GDM1 (cell line): ENCODE measurements around the gene PAX5.

Source experiments
- DNase-seq: peaks from one replicate; lab custom pipeline; 2025; lab: John Stamatoyannopoulos, UW

PAX5 gene

DNA sequence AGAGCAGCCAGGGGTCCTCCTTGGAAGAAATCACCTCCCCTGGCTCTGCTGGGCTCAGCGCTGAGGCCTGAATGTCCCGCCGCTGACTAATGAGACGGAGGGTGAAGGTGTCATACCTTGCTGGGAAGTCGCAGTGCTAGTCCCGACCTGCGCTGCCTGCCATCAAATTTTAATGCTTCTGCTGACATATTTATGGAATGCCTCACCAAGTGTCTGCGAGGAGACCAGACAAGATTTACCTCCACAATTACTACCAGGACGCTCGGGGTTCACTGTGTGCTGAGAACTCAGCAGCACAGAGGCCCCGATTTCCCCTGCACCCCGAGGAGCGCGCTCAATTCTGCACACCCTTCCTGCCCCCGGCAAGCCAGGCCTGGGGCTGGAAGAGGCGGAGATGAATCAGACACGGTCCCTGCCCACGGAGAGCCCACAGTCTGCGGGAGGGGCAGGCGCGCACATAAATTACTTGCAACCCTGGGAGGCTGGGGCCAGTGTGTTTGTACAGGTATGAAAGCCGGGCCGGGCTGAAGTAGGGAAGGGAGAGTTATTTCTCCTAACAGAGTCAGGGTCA is 175.2 kb downstream of the PAX5 start:
- DNase-seq: no peak

DNA sequence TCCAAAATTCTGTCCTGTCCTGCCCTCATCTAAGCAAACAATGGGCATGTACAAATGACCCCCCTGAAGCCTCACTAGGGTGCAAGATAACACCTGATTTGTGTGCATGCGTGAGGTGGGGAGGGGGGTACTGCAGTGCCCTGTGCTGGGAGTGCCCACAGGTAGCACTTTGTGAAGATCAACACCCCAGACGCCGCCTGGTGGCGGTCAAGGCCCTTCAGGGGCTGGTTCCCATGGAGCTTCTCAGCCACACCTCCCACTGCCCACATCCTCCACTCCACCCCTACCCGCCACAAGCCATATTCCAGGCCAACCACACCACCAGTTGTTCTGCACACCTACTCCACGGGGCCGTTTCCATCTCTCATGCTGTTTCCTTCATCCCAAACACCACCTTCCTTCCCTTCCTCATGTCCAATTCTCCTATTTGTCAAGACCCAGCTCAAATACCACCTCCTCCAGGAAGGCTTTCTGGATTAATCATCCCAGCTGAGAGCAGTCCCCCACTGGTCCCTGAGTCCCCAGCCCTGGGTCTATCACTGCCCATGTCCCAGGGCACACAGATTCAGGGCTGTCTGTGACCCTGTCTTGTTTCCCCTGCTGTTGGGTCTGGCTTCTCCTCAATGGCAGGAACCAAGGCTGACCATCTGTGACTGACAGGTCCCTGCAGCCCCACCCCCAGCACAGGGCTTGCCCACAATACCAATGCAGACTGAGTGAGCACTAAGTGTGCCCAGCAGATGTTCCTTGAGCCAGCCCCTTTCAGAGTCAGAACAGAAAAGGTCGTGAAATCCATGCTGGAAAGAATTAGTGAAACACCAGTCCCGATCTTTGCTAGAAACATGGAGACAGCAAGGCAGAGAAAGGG is 178.4 kb downstream of the PAX5 start:
- no peak for DNase-seq

DNA sequence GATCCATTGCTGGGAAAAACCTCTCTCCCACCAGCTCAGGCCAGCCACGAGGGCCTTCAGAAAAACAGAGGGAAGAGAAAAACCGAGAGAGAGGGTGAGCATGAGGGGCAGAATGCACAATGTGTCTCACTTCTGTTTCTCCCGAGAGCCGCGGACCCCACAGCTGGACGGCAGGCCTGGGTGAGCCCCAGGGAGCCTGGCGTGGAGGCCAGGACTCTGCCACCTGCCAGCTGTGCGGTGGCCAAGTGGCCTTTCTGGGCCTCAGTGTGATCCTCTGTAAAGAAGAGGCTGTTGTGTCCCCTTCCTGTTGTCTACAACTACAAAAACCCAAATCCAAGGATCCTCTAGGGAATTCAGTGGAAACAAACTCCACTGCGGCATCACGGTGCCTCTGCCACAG is 179.3 kb downstream of the PAX5 start:
- DNase-seq: no peak

DNA sequence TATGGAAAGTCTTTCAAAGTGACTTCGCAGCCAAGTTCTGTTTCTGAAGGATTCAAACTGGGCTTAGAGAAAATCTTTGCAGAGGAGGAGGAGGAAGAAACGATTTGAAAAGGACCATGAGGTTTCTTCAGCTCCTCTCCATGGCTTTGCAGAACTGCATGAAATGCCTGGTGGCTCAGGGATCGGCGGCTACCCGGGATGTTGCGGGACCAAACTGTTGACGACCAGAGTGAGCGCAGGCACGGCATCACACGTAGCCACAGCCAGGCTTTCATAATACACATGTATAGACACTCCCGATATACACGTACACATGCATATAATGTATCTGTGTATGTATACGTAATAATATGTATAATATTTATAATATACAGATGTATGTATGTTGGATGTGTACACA is 180.0 kb downstream of the PAX5 start:
- no peak for DNase-seq

DNA sequence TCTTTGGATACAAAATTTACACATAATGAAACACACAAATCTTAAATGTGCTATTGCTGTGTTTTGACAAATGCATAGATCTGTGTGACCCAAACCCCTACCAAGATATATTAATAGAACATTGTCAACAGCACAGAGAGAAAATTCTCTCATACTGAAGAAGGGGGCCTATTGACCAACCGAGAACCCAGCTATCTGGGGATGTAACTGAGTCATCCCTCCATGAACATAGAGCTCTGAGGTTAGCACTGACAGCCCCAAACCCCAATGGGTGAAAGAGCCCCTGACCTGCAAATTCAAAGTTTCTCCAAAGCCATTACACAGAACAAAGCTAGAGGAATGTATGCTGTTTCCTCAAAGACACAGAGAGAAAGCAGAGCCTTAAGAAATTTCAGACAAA is 180.8 kb downstream of the PAX5 start:
- no peak for DNase-seq

DNA sequence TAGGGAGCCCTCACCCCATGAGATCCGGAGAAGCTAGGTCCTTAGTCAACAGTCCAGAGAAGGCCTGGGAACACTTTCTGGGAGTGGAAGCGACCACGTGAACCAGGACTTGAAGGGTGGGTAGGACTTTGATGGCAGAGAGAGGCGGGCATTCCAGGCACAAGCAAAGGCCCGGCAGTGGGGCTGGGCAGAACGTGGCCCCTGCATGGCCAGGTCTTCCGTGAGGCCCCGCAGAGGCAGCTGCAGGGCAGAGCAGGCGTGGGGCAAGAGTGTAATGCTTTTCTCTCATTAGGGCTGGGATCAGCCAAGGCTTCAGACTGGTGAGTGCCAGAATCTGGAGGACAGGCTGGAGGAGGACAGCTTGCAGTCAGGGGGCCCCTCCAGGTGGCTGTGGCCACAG is 184.1 kb downstream of the PAX5 start:
- no peak for DNase-seq

DNA sequence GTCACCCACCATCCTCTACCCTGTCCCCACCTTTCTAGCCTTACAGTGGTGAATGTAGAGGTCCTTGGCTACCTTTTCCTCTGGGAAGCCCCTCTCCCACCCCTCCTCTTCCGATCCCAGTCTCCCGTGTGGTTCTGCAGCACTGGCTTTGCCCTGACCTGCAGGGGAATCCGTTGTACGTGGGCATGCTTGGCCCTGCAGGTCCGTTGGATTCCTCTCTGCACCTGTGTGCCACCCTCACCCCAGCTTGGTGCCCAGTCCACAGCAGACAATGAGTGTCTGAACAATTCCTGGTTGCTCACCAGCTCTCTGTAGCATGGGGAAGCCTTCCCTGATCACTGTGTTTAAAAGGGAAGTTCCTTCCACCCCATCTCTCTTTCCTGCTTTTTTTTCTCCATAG is 185.1 kb downstream of the PAX5 start:
- no peak for DNase-seq

DNA sequence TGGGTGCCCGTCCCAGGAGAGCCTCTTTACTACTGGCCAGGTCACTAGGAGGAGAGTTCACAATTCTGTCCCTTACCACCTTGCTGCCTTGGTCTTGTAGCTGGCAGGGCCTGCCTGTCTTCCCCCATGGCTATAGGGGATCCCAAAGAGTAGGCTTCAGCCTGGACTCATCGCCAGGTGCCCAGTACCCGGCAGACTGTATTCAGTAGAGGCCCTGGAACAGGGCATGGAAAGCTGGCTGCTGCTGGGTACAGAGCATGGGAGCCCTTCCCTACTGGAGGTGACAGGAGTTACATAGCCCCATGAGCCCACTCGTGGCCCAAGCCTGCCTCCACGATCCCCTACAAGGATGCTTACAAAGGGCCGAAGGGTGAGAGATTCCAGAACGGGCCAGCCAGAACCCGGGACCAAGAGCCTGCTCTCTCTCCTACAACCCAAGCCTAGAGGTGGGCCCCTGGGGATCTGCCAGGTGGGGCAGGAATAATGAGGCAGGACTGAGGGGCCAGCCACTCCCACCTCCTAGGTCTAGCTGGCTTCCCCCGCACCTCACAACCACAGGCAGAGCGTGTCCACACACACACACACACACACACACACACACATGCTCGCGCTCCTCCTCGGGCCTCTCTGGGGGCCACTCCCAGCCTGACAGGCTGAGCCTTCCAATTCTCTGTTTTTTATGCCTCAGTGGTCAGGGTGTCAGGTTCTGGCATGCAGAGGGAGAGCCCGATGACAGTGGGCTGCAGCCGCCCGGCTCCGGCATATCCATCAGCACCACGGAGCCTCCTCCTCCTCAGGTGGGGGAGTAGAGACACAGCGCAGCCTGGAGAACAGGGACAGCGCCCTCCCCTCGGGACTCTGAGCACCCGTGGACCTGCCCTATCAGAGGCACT is 186.0 kb downstream of the PAX5 start:
- no peak for DNase-seq

DNA sequence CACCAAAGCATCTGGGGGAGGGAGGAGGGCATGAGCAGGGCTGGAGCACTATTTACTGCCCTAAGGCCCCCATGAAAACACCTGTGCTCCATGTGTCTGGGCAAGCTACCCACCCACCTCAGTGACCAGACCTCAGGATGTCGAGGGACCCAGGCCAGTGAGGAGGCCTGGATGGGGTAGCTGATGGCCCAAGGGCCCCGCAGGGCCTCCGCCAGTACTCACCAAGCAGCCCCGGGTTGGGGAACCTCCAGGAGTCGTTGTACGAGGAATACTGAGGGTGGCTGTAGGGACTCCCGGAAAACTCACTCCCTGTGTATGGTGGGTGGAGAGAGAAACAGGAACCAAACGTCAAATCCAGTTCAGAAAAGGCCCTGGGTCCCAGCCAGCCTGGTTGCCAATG is 187.4 kb downstream of the PAX5 start:
- no peak for DNase-seq

DNA sequence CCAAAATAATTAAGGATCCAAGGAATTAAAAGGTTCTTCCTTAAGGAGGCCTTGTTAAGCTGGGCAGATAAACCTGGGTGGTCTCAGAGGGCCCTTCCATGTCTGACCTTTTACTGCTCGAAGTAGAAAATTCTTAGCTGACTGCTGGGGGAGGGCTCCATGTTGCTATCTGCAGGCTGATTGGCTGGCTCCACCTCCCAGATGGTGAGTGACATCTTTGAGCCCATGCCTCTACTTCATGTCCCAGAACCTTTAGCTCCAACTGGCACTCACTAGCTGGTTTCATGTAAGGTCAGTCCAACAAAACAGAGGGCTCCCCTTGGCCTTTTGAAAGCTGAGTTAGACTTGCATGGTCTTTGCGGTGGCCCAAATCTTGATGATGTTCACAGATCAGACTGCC is 188.2 kb downstream of the PAX5 start:
- no peak for DNase-seq

DNA sequence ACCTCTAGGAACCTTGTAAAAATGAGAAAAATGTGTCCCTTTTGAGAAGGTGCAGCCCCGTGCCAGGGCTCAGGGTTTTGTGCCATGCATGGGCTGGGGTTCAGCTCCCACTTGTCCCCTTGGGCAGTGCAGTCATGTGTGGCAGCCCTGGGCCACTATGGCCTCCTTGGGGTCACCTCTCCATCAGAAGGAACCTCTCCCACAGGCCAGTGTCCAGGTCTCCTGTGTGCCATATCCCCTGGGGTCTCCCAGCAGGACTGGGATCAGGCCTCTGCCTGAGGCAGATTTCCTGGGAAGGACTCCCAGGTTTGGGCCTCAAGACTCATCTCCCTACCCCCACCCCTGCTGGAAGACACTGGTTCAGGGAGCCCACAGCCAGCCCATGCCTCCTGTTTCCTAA is 189.1 kb downstream of the PAX5 start:
- DNase-seq: no peak

DNA sequence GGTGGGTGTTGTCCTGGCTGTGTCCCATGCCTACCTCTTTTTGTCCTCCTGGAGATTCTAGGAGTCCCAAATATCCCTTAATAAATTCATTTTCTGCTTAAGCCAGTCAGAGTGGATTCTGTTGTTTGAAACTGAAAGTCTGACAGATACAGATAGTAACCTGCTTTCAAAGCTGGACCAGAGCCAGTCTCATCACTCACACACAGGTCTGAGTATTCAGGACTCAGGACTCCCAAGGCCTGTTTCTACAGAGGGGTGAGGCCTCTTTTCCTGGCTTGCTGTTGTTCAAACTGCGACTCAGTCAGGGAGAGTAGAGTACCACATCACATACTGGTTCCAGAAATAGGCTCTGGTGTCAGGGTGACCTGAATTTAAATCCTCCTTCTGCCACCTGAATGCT is 190.1 kb downstream of the PAX5 start:
- DNase-seq: no peak

DNA sequence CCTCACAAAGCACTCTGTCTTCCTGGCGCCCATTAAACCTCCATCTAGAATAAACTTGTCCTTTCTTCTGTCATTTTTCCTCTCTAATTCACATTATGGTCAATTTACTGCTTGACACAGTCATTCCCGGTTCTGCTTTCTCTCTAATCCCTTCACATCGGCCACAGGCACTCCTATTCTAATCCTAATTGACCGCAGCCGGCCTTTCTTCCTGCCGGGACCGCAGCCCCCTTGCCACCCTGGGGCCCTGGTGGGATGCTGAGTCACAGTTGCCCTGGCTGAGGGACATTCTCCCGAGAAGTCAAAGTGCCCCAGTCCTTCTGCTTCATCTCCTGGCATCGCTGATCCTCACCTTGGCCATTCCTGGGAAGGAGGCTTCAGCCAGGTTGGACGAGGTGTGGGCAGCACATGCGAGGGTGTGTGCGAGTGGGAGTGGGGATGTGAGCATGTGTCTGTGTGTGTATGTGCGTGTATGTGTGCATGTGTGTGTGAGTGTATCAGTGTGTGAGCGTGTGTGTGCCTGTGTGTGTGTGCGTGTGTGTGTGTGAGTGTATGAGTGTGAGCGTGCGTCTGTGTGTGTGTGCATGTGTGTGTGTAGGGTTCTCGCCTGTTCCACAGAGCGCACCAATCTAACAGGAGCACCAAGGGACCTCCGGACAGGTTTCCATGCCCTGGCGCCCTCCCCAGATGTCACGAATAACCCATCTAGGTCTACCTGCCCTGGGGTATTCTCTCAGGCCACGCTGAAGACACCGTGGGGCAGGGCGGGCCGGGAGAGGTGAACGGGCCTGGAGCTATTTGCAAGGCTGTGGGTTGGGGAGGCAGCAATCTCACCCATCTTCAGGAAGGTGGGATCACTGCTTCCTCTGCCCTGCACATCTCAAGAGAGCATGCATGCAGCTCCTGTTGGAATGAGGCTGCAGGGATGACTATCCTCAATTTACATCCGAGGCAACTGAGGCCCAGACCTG is 191.2 kb downstream of the PAX5 start:
- no peak for DNase-seq

DNA sequence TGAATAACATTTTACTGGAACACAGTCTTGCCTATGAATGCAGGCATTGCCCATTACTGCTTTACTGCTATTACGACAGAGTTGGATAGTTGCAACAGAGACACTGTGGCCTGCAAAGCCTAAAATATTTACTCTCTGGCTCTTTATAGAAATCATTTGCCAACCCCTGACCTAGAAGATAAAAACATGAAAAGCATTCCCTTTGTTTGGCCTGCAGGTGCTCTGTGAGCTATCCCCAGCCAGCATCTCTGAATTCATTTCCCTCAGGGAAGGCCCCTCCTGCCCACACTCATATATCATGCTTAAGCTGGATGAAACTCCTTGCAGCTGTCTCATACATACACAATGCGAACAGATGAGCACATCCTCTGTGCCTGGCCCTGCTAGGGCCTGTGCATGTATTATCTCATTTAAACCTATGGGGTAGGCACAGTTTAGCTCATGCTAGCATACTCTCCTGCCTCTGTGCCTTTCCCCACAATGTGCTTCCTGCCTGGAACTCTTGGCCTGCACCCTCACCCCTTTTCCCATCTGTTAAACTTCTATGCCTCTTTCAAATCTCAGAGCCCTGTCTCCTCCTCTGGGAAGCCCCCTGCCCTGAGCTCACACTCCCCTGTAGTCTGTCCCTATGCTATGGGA is 193.1 kb downstream of the PAX5 start:
- DNase-seq: no peak

DNA sequence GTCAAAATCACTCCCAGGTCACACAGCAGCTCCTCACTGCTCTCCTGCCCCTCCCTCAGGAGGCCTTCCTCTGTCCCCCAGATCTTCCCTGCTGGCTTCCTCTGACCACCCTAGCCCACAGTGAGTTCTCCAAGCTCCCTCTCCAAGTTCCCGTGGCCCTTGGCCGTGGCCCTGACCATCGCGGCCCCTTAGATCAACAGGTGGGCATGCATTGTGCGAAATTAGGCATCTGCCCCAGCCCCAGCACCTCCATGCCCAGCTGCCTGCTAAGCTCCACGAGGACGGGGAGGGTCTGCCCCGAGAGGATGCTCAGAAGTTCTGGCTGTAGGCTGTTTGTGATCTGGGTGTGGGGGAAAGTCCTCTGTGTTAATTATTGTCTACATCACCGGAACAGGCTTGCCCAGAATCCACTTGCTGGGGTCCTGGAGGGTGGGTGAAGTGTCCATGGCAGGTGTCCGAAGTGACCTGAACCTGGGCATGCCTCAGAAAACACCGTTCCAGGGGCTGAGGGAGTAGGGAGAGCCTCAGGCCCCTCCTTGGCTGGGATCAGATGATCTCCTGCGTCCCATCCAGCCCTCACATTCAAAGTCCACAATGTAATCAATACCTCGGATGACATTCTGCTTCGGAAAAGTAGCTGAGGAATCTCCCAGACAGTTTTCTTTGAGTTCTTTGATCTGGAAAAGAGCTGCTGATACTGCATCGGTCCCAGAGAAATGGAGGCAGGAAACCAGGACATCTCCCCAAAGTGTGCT is 194.8 kb downstream of the PAX5 start:
- no peak for DNase-seq

DNA sequence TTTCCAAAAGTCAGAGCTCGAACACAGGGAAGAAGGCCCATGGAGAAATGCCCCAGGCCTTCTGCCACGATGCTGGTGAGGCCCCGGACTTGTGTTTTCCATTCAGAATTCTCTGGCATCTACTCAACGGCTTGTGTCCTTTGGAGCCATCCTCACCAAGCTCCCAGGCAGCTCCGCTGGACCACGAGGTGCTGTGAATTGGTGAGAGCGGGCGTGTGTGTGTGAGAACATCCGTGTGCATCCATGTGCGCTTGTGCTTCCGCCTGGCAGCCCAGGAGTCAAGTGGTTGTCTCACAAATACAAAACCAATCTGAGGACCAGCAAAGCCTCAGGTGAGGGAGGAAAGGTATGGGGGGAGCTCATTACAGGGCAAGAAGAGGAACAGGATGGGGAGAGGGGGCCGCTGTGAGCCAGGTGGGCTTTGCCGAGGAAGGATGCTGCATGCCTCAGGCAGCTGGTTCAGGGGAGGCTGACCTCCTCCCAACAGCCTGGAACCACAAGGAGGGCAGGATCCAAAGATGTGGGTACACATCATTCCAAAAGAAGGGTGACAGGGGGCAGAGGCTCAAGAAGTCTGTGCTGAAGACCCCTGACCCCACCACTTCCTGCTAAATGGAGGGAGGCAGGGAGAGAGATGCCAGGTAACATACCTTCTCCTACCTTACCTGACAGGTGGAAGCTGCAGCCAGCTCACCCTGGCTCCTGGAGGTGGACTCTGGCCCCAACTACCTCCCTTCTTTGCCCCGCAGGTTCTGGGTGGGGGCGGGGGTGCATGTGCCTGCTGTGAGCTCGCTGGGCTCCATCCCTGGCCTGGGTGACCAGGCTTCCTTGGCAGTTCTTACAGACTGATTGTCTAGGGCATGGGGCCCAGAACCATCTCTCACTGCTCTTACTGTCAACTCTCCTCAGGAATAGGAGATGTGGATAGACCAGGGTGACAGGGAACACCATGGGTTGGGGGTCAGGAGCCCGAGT is 196.3 kb downstream of the PAX5 start:
- no peak for DNase-seq

DNA sequence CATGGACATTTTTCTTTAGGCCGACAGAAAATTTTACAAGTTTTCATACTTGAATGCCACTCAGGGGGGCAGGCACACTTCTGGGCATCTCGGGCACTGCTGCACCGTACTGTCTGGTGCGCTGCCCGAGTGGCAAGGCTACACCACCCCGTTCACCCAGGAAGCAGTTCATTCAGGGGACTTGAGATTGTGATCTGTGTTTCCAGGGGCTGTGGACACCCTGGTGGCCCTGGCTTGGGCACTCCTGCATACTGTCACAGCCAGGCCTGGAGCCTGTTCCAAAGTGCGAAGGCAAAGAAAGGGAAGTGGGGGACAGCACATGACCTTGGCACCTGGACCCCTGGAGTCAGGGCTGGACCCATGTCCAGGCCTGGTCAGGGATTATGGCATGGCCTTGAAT is 197.6 kb downstream of the PAX5 start:
- no peak for DNase-seq

DNA sequence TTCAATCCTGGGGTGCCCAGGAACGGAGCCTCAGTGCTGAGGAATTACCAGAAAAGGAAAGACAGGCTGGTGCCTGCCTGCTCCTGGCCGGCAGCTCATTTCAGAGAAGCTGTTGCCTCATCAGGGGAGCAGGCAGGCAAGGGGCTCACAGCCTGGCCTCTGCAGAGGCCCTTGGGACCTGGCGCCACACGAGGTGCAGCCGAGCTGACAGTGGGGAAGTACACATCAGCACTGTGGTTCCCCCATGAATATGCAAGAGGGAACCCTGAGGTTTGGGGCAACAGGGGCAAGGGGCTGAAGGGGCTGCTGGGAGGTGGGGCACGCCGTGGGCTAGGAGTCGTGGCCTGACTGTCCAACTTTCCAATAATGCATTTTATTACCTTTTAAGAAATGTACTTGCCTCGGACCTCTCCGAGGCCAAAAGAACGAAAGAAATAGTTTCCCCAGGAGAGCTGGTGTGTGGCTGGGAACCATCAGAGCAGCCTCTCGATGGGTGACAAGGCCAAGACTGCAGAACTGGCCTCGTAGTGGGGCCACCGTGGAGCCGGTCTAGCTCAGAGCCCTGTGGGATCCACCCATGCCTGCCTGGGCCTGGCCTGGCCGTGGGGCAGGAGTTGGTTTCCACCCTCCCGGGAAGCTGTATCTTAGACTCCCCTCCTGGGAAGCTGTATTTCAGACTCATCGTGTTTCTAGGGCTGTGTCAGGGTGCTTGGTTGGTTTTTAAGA is 198.6 kb downstream of the PAX5 start:
- no peak for DNase-seq

DNA sequence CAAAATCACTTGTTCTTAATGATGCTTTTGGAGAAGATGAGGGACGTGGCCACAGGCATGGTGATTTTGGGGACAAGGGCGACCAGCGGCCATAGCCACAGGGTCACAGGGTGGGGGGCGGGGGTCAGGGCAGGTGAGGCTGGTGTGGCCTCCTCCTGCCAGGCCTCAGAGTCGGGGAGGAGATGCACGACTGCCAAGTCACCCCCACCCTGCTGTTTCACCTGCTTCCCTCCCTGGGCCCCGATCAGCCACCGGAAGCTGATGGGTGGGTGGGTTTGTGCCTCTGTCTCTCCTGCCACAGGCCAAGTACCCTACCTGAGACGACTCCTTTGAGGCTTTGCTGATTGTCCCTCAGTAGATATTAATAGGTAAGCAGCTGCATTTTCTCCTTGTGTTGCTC is 199.3 kb downstream of the PAX5 start:
- no peak for DNase-seq
